MM.1S (cell line): Measurements from ENCODE around the gene PTPN12.
A peak's percentile ranks its signal among the peaks of the same experiment; 100 is the strongest.

Experiments
- DNase-seq: peaks from one replicate; pipeline ENCODE4 v3.0.0-alpha.2; 2015
- H2AFZ ChIP-seq: fragments of 300-600 bp; sonication (generic); 2 replicates; pipeline ENCODE4 v1.6.0; 2016; ENCODE audit warnings: antibody characterized with exemption, low read length
- H3F3A ChIP-seq: fragments of 300-600 bp; sonication (generic); 2 replicates; pipeline ENCODE4 v1.6.1; 2016; ENCODE audit warnings: mild to moderate bottlenecking, antibody characterized with exemption, low read length, moderate library complexity, mixed read lengths; ENCODE audit not compliant: insufficient read depth
- H3K27ac ChIP-seq: fragments of 300-600 bp; sonication (generic); 2 replicates; pipeline ENCODE4 v1.5.1; 2016; ENCODE audit warnings: mild to moderate bottlenecking, low read length
- H3K27me3 ChIP-seq: fragments of 300-600 bp; sonication (generic); replicated peaks from 2 replicates; pipeline ENCODE4 v1.6.0; 2016; ENCODE audit warnings: low read length; ENCODE audit not compliant: insufficient read depth
- H3K36me3 ChIP-seq: fragments of 300-600 bp; sonication (generic); replicated peaks from 2 replicates; pipeline ENCODE4 v1.6.1; 2016; ENCODE audit warnings: mild to moderate bottlenecking, low read length, mixed read lengths; ENCODE audit not compliant: insufficient read depth
- H3K4me1 ChIP-seq: fragments of 300-600 bp; sonication (generic); 2 replicates; pipeline ENCODE4 v1.6.1; 2016; ENCODE audit warnings: low read length, mixed read lengths
- H3K4me2 ChIP-seq: fragments of 300-600 bp; sonication (generic); 2 replicates; pipeline ENCODE4 v1.6.0; 2016; ENCODE audit warnings: low read depth, low read length
- H3K4me3 ChIP-seq: fragments of 300-600 bp; sonication (generic); 2 replicates; pipeline ENCODE4 v1.5.1; 2016; ENCODE audit warnings: low read length, mixed read lengths
- H3K79me2 ChIP-seq: fragments of 300-600 bp; sonication (generic); 2 replicates; pipeline ENCODE4 v1.6.1; 2016; ENCODE audit warnings: mixed run types, low read length, mixed read lengths
- H3K9ac ChIP-seq: fragments of 300-600 bp; sonication (generic); 2 replicates; pipeline ENCODE4 v1.6.1; 2016; ENCODE audit warnings: low read length, mixed read lengths
- H3K9me2 ChIP-seq: fragments of 300-600 bp; sonication (generic); replicated peaks from 2 replicates; pipeline ENCODE4 v1.6.1; 2016; ENCODE audit warnings: mild to moderate bottlenecking, low read length, mixed read lengths; ENCODE audit not compliant: insufficient read depth
- H3K9me3 ChIP-seq: fragments of 300-600 bp; sonication (generic); replicated peaks from 2 replicates; pipeline ENCODE4 v1.6.1; 2016; ENCODE audit warnings: mild to moderate bottlenecking, low read length, mixed read lengths; ENCODE audit not compliant: insufficient read depth
- H4K20me1 ChIP-seq: fragments of 300-600 bp; sonication (generic); 2 replicates; pipeline ENCODE4 v1.6.1; 2016; ENCODE audit warnings: mild to moderate bottlenecking, low read length, moderate library complexity, mixed read lengths; ENCODE audit not compliant: insufficient read depth
- EZH2 ChIP-seq: fragments of 300-600 bp; sonication (generic); optimal IDR thresholded peaks from 2 replicates; pipeline ENCODE3; 2017; ENCODE audit warnings: low read depth, mild to moderate bottlenecking, antibody characterized with exemption, low read length, mixed read lengths
- EZH2phosphoT487 ChIP-seq: fragments of 300-600 bp; sonication (generic); IDR thresholded peaks from 2 replicates; pipeline ENCODE4 v1.6.1; 2018; ENCODE audit warnings: antibody characterized with exemption, low read length
- TF ChIP-seq, protein P1 (sequence below): fragments of 300-600 bp; sonication (generic); IDR thresholded peaks from 2 replicates; pipeline ENCODE4 v1.5.1; 2016; ENCODE audit warnings: antibody characterized with exemption, low read length, mixed read lengths

PTPN12 gene

DNA sequence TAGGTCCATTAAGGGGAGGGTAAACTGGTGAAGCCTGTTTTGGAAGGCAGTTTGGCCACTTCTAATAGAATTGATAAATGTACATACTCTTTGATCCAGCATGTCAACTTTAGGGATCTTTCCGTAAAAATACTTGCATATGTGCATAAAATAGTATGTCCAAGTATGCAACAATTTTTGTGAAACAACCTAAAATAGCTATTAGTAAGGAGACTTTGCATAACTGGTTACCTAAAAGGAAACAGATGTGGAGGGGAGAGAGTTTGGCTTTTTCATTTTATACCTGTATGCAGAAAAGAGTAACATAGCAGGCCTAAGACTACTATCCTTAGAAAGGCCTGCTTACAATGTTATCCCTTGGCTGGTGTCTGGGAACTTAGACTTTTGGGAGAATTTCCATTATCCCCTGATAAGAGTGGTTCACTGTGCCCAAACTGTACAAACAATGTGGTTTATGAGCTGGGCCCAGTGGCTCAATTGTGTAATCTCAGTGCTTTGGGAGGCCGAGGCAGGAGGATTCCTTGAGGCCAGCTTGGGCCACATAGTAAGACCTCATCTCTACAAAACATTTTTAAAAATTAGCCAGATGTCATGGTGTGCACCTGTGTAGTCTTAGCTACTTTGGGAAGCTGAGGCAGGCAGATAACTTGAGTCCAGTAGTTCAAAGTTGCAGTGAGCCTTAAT lies 21.3 kb downstream of the PTPN12 start:
- Histone ChIP-seq H3K79me2 (peaks cover 20% of the 10 kb centered on the region), H3K4me2 (no peak overlapping the region)

DNA sequence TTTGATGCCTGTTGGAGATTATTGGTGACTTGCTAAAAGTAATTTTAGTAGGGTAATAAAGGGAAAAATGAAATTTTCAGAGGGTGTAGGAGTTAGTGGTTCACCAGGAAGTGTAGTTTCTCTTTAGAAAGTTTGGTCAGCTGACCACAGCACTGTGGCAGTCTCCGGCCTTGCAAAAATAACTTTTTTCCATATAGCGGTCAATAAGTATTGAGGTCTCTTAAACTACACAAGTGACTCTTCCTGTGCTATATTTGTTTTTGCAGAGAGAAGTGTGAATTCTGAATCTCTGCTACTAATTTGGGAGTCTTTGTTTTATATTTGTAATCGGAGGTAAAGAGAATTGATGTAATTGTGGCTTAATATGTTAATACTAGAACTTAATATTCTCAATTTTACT lies 24.3 kb downstream of the PTPN12 start:
- Histone ChIP-seq H3K9me3 (no peaks in the 10 kb centered on the region), H3K9me2 (no peaks in the 10 kb centered on the region), H3F3A (no peaks in the 10 kb centered on the region), H3K4me3 (no peak overlapping the region), H3K4me1 (peaks cover 13% of the 10 kb centered on the region), H3K27ac (no peak overlapping the region), H3K79me2 (peaks cover 14% of the 10 kb centered on the region; the same call in 1 of the 2 replicates), H3K4me2 (peak overlapping the region; percentile 29; the same call in 1 of the 2 replicates), H3K9ac (no peak overlapping the region), H3K36me3 (no peaks in the 10 kb centered on the region), H2AFZ (no peak overlapping the region), H4K20me1 (no peaks in the 10 kb centered on the region), H3K27me3 (no peaks in the 10 kb centered on the region)
- TF ChIP-seq EZH2phosphoT487 (no peak), EZH2 (no peak)
- TF ChIP-seq, protein P1, sequence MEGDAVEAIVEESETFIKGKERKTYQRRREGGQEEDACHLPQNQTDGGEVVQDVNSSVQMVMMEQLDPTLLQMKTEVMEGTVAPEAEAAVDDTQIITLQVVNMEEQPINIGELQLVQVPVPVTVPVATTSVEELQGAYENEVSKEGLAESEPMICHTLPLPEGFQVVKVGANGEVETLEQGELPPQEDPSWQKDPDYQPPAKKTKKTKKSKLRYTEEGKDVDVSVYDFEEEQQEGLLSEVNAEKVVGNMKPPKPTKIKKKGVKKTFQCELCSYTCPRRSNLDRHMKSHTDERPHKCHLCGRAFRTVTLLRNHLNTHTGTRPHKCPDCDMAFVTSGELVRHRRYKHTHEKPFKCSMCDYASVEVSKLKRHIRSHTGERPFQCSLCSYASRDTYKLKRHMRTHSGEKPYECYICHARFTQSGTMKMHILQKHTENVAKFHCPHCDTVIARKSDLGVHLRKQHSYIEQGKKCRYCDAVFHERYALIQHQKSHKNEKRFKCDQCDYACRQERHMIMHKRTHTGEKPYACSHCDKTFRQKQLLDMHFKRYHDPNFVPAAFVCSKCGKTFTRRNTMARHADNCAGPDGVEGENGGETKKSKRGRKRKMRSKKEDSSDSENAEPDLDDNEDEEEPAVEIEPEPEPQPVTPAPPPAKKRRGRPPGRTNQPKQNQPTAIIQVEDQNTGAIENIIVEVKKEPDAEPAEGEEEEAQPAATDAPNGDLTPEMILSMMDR: no peak
- DNase-seq: peak; percentile 44

More for the DNA sequence above, 21.3 kb downstream of the PTPN12 start:
- H3K27ac ChIP-seq: no peak overlapping the region
- no peaks in the 10 kb centered on the region for H3K36me3 ChIP-seq
- no peak overlapping the region for H3K9ac ChIP-seq
- H3K9me2 ChIP-seq: no peaks in the 10 kb centered on the region
- H3K9me3 ChIP-seq: no peaks in the 10 kb centered on the region
- H3F3A ChIP-seq: no peaks in the 10 kb centered on the region
- H3K4me1 ChIP-seq: peaks cover 13% of the 10 kb centered on the region
- H2AFZ ChIP-seq: no peak overlapping the region
- H3K4me3 ChIP-seq: no peak overlapping the region
- no peaks in the 10 kb centered on the region for H3K27me3 ChIP-seq
- no peak for DNase-seq
- TF ChIP-seq EZH2phosphoT487: no peak
- TF ChIP-seq, protein P1: no peak
- no peak for TF ChIP-seq EZH2
- H4K20me1 ChIP-seq: no peaks in the 10 kb centered on the region

DNA sequence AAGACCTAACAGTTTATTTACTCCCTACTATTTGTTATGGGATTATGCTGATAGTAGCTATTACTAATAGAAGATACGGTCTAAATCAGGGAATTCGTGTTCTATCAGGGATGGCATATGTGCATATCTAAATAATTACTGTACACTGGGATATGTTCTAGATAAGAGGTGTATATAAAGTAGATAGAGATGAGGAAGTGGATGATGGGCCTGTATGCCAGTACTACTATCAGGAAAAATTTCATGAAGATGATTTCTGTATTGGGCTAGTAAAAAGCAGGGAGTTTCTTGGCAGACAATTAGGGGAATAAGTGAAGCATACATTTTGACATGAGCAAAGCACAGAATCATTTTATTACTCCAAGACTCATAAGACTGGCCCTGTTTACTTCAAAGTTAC lies 26.2 kb downstream of the PTPN12 start:
- no peak overlapping the region for H2AFZ ChIP-seq
- H3F3A ChIP-seq: no peaks in the 10 kb centered on the region
- no peak overlapping the region for H3K9ac ChIP-seq
- no peaks in the 10 kb centered on the region for H3K9me2 ChIP-seq
- no peak for TF ChIP-seq EZH2phosphoT487
- TF ChIP-seq, protein P1: no peak
- TF ChIP-seq EZH2: no peak
- peaks cover 11% of the 10 kb centered on the region for H3K4me1 ChIP-seq
- peaks cover 14% of the 10 kb centered on the region; the same call in 1 of the 2 replicates for H3K79me2 ChIP-seq
- no peak overlapping the region for H3K27ac ChIP-seq
- no peaks in the 10 kb centered on the region for H4K20me1 ChIP-seq
- DNase-seq: no peak
- H3K4me2 ChIP-seq: no peak overlapping the region
- no peaks in the 10 kb centered on the region for H3K9me3 ChIP-seq
- H3K4me3 ChIP-seq: no peak overlapping the region
- H3K36me3 ChIP-seq: no peaks in the 10 kb centered on the region
- no peaks in the 10 kb centered on the region for H3K27me3 ChIP-seq
